ENCODE measurements around the gene TMEM40. TPM values are rescaled to one million over a fixed set of nuclear protein-coding genes. Genes with fewer than 3 reads are reported as not detected.

TMEM40 gene
- total RNA-seq, 4 donors from 2014 or later: not detected

DNA sequence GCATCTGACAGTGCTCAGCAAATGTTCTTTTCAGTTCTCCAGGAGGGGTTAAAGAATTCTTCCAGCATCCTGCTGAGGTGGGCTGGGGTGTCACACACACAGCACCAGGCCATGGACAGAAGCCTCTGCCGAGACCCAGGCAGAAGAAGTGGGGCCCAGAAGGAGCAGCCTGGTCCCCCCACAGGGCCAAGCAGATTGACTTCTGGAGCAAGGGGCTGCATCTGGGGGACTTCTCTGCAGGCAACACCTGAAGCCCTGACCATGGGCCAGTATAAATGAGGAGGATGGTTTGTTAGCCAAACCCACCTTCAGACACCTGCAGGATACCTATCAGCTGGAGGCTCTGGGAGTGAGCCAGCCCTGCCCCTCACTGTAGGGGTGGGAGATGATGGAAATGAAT is 16.2 kb upstream of the TMEM40 start:
- no peak overlapping the region for H3K4me3 ChIP-seq
- H3K27me3 ChIP-seq: no peaks in the 10 kb centered on the region
- H3K36me3 ChIP-seq: no peaks in the 10 kb centered on the region
- H3K9me3 ChIP-seq: no peaks in the 10 kb centered on the region
- TF ChIP-seq EP300 (IDR thresholded peaks at IDR 0.05): no peak
- TF ChIP-seq POLR2A (IDR thresholded peaks at IDR 0.05): no peak
- TF ChIP-seq, protein P1, sequence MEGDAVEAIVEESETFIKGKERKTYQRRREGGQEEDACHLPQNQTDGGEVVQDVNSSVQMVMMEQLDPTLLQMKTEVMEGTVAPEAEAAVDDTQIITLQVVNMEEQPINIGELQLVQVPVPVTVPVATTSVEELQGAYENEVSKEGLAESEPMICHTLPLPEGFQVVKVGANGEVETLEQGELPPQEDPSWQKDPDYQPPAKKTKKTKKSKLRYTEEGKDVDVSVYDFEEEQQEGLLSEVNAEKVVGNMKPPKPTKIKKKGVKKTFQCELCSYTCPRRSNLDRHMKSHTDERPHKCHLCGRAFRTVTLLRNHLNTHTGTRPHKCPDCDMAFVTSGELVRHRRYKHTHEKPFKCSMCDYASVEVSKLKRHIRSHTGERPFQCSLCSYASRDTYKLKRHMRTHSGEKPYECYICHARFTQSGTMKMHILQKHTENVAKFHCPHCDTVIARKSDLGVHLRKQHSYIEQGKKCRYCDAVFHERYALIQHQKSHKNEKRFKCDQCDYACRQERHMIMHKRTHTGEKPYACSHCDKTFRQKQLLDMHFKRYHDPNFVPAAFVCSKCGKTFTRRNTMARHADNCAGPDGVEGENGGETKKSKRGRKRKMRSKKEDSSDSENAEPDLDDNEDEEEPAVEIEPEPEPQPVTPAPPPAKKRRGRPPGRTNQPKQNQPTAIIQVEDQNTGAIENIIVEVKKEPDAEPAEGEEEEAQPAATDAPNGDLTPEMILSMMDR (IDR thresholded peaks at IDR 0.05): no peak
- WGBS, 2 donors: 89% methylated on average over 1 of the region's 1 CpG; no CpG with 5 or more reads in 1 of the 2 donors
- no peak for DNase-seq (ENCODE audit: low spot score in 2 of 2)
- no peak overlapping the region for H3K27ac ChIP-seq
- H3K4me1 ChIP-seq: no peaks in the 10 kb centered on the region

DNA sequence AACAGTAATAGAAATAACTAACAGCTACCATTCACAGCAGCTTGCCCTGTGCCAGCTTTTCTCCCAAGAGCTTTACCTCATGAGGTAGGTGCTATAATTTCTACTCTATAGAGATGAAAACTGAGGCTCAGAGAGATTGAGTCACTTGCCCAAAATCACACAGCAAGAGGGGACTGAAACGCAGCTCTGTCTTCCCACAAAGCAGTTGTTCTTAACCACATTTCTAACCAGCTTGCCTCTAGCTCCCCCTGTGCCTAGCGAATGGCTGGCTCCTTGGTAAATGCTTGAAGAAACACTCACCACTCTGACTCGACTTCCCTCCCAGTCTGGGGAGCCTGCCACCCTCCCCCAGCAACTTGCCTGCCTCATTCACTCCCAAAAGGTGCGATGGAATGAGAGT is 15.6 kb upstream of the TMEM40 start:
- no peak overlapping the region for H3K27ac ChIP-seq
- H3K27me3 ChIP-seq: no peaks in the 10 kb centered on the region
- DNase-seq (ENCODE audit: low spot score in 2 of 2): no peak
- H3K9me3 ChIP-seq: no peaks in the 10 kb centered on the region
- no peaks in the 10 kb centered on the region for H3K36me3 ChIP-seq
- TF ChIP-seq, protein P1 (IDR thresholded peaks at IDR 0.05): no peak
- TF ChIP-seq POLR2A (IDR thresholded peaks at IDR 0.05) (no peak), EP300 (IDR thresholded peaks at IDR 0.05) (no peak)
- no peak overlapping the region for H3K4me3 ChIP-seq
- 77 to 79% methylated on average over 4 of the region's 4 CpGs for WGBS, 2 donors
- H3K4me1 ChIP-seq: no peaks in the 10 kb centered on the region

DNA sequence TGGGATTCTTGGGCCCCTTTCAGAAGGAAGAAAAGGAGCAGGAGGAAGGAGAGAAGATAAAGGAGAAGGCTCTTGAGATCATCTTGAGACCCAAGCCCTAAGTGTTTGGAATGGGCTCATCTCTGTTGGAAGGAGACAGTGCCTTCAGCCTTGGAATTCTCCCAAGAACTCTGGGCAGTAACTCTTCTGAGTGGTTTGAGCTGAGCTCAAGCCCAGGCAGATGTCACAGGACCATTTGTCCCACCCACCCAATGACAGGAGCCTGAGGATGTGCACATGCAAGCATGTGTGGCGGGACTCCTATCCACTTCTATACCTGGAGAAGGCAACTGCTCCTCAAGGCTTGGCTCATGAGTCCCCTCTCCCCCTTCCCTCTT is 14.6 kb upstream of the TMEM40 start:
- TF ChIP-seq, protein P1 (IDR thresholded peaks at IDR 0.05): no peak
- TF ChIP-seq EP300 (IDR thresholded peaks at IDR 0.05) (no peak), POLR2A (IDR thresholded peaks at IDR 0.05) (no peak)
- DNase-seq (ENCODE audit: low spot score in 2 of 2): no peak
- H3K27me3 ChIP-seq: no peaks in the 10 kb centered on the region
- no peaks in the 10 kb centered on the region for H3K4me1 ChIP-seq
- 83 to 100% methylated on average over 1 of the region's 1 CpG for WGBS, 2 donors
- no peaks in the 10 kb centered on the region for H3K9me3 ChIP-seq
- H3K27ac ChIP-seq: no peak overlapping the region
- H3K4me3 ChIP-seq: no peak overlapping the region
- H3K36me3 ChIP-seq: no peaks in the 10 kb centered on the region

GRCh38 chr3:12773030-12773709 is 14.1 kb upstream of the TMEM40 start:
- DNase-seq (ENCODE audit: low spot score in 2 of 2): no peak
- 46 to 52% methylated on average over 2 of the region's 2 CpGs for WGBS, 2 donors
- H3K4me1 ChIP-seq: no peaks in the 10 kb centered on the region
- H3K4me3 ChIP-seq: no peak overlapping the region
- TF ChIP-seq, protein P1 (IDR thresholded peaks at IDR 0.05): no peak
- no peak for TF ChIP-seq POLR2A (IDR thresholded peaks at IDR 0.05)
- TF ChIP-seq EP300 (IDR thresholded peaks at IDR 0.05): no peak
- no peaks in the 10 kb centered on the region for H3K36me3 ChIP-seq
- H3K27me3 ChIP-seq: no peaks in the 10 kb centered on the region
- H3K9me3 ChIP-seq: no peaks in the 10 kb centered on the region
- H3K27ac ChIP-seq: no peak overlapping the region

- Histone ChIP-seq H3K36me3 (no peaks in the 10 kb centered on the region), H3K9me3 (no peaks in the 10 kb centered on the region), H3K4me3 (no peak overlapping the region), H3K4me1 (no peaks in the 10 kb centered on the region), H3K27me3 (no peaks in the 10 kb centered on the region), H3K27ac (no peak overlapping the region)
- TF ChIP-seq EP300 (IDR thresholded peaks at IDR 0.05) (no peak), POLR2A (IDR thresholded peaks at IDR 0.05) (no peak)
- TF ChIP-seq, protein P1 (IDR thresholded peaks at IDR 0.05): no peak
- 78 to 90% methylated on average over 5 of the region's 5 CpGs for WGBS, 2 donors
- no peak for DNase-seq (ENCODE audit: low spot score in 2 of 2)
Measured at GRCh38 chr3:12772462-12772861, 13.4 kb upstream of the TMEM40 start.
